Central memory CD4-positive, alpha-beta T cell (primary cell): ENCODE data around the gene SRGAP3.

Source experiments
- DNase-seq: peaks from one replicate; pipeline ENCODE4 v3.0.0; 2022

SRGAP3 gene

GRCh38 chr3:9223672-9224071 lies 25.8 kb downstream of the SRGAP3 start:
- DNase-seq = no peak

- no peak for DNase-seq
These were observed 26.3 kb downstream of the SRGAP3 start for GRCh38 chr3:9222956-9223639.

GRCh38 chr3:9222049-9222448 lies 27.4 kb downstream of the SRGAP3 start:
- no peak for DNase-seq

GRCh38 chr3:9218514-9218846 lies 31.0 kb downstream of the SRGAP3 start:
- no peak for DNase-seq

DNA sequence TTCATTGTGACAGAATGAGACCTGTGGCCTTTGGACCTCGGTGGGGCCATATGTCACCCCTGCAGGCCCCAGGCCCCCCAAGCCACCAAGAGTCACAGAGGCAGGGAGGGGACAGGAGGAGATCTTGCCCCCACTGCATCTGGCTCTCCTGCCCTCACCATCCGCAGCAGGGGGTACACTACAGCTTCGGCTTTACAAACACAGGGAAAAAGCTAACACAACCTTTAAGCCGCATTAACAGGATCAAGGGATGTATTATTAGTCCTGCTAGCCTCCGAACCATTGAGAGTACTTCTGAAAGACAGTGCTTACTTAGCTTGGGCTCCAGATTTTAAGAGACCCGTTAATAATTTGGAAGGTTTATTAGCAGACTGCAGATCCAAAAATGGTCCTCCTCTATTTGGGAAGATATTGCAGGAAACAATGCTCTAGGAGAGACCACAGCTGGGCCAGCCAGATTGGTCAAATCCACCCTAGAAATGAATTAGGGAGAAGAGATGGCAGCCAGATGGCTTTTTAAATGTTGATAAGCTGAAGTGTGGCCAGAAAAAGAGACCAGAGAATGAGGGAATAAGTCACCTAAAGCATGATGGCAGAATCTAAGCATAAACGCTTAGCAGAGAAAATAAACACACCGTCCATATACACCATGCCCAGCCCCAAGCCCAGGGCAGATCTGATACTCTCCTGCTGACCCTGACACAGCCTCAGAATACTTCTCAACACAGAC lies 31.5 kb downstream of the SRGAP3 start:
- DNase-seq = no peak

- no peak for DNase-seq
These were observed 32.7 kb downstream of the SRGAP3 start for GRCh38 chr3:9216736-9217135.

GRCh38 chr3:9214599-9214998 lies 34.8 kb downstream of the SRGAP3 start:
- no peak for DNase-seq

- DNase-seq = no peak
These were observed 35.3 kb downstream of the SRGAP3 start for GRCh38 chr3:9214185-9214584.

DNA sequence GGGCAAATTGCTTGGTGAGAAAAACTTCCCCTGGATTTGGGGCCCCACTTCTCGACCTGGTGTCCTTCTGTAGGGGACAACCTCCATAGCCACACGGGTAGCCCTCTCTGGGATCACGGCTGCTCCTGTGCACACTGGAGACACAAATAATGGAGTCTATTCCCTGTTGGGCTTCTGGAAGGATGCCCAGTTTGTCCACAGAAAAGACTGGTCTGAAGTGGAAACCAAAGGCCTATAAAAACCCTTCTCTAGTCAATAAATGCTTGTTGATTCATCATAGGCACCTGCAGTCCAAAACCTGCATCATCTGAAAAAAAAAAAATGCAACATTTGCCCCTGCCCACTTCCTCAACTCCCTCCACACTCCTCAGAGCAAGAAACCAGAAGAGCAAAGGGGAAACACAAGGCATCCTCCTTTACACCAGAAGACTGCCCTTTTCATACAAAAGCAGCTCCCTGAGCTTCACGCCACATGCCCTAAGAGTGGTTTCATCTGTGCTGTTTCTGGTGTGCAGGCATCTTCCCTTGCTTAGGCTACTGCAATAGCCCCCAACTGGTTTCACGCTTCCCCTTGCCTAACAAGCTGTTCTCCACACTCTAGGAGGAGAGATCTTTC lies 36.3 kb downstream of the SRGAP3 start:
- DNase-seq = no peak

DNA sequence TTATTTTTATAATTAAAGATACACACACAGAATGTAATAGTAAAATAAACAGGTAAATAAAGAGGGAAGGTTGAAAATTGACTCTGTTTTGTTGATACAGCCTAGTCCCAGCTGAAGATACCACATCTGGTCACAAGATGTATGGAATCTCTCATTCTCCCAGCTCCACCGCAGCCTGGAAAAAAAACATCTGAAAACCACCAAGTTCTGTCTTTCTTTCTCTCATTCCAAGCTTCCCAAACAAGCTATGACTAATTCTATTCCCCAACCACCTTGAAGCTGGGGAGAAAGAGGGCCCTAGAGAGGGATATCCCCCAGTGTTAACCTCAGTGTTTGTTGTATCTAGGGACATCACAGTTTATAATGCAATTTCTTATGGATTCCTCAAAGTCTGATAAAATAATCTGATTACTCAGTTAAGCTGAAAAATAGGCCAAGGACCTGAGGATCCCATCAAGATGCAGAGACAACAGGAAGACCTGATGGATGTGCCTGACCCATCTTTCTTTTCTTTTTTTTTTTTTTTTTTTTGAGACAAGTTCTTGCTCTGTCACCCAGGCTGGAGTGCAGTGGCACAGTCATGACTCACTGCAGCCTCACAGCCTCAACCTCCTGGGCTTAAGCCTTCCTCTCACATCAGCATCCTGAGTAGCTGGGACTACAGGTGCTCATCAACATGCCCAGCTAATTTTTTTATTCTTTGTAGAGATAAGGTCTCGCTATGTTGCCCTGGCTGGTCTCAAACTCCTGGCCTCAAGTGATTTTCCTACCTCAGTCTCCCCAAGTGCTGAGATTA lies 38.1 kb downstream of the SRGAP3 start:
- DNase-seq = no peak

DNA sequence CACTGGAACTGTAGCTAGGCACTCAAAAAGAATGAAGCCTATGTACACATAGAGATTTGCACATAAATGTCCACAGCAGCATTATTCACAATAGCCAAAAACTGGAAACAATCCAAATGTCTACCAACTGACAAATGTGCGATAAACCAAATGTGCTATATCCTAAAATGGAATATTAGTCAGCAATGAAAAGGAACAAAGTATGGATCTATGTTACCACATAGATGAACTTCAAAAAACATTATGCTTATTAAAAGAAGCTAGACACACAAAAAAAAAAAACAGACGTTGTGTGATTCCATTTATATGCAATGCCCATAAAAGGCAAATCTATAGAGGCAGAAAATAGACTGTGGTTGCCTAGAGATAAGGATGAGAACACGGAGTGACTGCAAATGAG lies 39.7 kb downstream of the SRGAP3 start:
- no peak for DNase-seq

GRCh38 chr3:9208605-9209152 lies 40.8 kb downstream of the SRGAP3 start:
- DNase-seq = no peak

- no peak for DNase-seq
These were observed 42.2 kb downstream of the SRGAP3 start for GRCh38 chr3:9207116-9207763.

DNA sequence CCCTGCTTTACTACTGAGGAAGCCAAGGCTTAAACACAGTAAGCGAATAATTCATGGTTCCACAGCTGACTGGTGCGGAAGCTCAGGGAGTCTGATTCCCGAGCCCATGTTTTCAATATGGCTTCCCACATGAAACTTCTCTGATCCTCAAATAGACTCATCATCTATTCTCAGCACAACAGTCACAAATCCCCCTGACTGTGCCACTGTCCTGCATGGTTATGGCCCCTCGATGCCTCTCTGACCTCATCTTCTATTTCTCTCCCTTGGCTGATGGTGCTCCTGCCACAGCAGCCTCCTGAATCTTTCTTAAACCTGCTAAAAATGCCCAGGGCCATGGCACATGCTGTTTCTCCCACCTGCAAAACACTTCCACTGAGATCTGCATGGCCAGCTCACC lies 43.2 kb downstream of the SRGAP3 start:
- no peak for DNase-seq

DNA sequence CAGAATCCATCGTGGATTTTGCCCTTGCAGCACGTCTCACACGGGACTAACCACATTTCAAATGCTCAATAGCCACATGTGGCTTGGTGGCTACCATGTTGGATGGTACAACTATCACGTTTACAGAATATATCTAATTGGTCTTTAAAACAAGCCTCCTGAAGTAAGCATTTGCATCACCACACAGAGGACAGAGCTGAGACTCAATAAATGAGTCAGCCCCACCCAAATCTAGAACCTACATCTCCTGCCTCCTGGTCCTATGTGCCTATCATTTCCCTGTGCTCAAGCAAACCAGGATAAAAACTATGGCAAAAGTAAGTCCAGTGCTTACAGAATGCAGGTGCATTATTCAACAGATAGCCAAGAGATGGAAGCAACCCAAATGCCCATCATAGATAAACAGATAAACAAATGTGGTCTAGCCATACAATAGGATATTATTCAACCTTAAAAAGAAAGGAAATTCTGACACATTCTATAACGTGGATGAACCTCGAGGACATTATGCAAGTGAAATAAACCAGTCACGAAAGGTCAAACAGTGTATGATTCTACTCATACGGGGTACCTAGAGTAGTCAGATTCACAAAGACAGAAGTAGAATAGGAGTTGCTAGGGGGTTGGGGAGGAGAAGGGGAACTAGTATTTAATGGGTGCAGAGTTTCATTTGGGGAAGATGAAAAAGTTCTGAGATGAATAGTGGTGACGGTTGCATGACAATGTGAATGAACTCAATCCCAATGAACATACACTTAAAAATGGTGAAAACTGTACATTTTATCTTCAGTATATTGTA lies 43.9 kb downstream of the SRGAP3 start:
- DNase-seq = no peak

- no peak for DNase-seq
These were observed 45.0 kb downstream of the SRGAP3 start for GRCh38 chr3:9204253-9204992.

DNA sequence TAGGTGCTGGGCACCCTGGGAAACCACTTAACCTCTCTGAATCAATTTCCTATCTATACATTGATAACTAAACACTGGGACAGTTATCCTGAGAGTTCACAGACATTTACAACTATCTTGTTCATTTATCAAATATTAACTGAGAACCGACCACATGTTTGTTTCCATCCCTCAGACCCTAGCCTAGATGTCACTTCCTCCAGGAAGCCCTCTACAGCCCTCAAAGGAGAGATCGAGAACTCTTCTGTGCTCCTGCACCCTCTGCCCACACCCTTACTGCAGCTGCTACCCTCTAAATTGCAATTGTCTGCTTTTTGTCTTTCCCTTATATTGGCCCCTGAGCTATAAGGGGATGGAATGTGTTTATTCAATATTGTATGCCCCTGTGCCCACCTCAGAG lies 46.1 kb downstream of the SRGAP3 start:
- no peak for DNase-seq

DNA sequence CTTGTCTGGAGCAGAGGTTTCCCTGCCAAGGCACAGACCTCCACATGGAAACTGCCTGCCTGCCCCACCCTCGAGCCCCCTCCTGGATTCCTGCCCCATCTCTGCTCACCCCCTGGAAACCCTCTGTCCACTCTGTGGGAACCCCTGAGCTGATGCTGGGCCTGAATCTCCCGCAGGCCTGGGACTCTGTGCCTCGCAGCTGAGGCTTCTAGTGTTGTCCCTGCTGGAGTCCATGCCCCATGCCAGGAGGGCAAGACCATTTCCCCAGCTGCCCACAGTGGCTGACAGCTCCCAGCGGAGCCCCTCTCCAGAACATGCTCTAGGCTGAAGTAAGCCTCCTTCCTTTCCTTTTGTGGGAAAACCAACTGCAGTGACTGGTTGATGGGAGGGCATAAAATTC lies 46.9 kb downstream of the SRGAP3 start:
- DNase-seq = no peak

GRCh38 chr3:9201955-9202354 lies 47.5 kb downstream of the SRGAP3 start:
- no peak for DNase-seq

DNA sequence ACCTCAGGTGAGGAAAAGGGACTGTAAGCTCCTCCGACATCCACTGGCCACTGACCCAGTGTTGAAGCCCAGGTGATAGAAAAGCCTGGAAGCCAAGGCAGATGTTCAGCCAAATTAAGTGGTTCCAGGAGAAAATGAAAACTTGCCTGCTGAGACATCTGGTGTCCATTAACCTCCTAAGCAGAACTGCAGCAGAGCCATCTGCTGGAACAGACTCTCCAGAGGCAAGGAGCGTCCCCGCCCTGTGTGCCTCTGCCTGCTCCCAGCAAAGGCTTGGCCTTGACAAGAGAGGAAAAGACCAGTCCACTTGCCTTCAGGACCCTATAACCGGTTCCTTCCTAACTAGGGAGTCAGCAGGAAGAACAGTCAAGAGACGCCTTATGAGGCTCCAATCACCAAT lies 48.2 kb downstream of the SRGAP3 start:
- DNase-seq = no peak

DNA sequence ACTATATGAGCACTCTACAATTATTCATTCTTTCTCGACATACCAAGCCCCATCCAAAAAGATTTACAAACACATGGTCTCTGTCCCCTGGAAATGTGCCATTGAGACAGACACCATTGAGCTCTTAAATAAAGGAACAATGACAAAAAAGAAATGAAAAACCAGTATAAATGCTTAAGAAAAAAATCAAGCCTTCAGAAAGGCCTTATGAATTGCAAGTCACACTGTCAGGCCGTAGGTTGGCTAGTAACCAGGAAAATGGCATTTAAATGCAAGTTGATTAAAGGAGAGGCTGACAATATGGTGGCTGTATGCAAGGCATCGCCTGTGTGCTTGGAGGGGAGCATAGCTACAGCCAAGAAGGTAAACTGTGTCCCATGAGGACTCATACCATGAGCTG lies 49.7 kb downstream of the SRGAP3 start:
- no peak for DNase-seq
